ENCODE measurements around the gene FBXL17.

DNA sequence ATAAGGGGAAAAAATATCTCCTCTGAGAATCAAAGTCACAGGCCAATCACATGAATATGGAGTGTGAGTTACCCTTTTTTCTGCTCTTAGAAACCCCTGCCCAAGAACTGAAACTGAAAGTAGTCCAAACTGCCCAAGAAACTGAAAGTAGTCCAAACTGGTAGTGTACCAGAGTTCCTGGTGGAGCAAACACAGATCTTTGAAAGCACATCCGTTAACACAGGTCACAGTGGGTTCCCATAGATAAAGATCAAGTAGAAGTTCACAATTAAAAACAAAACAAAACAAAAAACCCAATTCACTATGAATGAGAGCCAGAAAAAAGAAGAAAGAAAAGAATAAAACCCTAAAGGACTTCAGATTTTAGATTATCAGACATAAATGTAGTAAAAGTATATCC lies 378.7 kb downstream of the FBXL17 start:
- TF ChIP-seq EZH2phosphoT487 (IDR thresholded peaks at IDR 0.05; ENCODE audit: insufficient read depth, low read depth): no peak
- no peak for TF ChIP-seq EZH2 (IDR thresholded peaks at IDR 0.05; ENCODE audit: insufficient read depth, poor library complexity, severe bottlenecking)

Data from GM23248 (cell line).